Panc1 (cell line): ENCODE results near the gene RNASE7. TPM values are rescaled to one million over a fixed set of nuclear protein-coding genes. Genes with fewer than 3 reads are reported as not detected.

Experiments
- ATAC-seq: fragments of 200-7000 bp; cut with Tn5 transposase; 2 replicates; pipeline ENCODE4 v1.9.1; 2020; ENCODE audit warnings: mild to moderate bottlenecking, moderate library complexity
- BruUV-seq: library from RNA; stranded (reverse); fragments of 400-500 nt; replicated peaks from 2 replicates; lab custom pipeline; 2021; lab: Mats Ljungman, UMichigan
- CTCF ChIA-PET: fragments of 300-600 bp; sonication (Branson Sonifier 250); formaldehyde crosslinking; loops from one replicate; lab custom pipeline; 2022; ENCODE audit warnings: antibody characterized with exemption; lab: Charles Lee
- POLR2A ChIA-PET: fragments of 300-600 bp; sonication (Branson Sonifier 250); formaldehyde crosslinking; loops from one replicate; lab custom pipeline; 2022; ENCODE audit warnings: antibody characterized with exemption; lab: Charles Lee
- DNase-seq: peaks from one replicate; pipeline ENCODE4 v3.0.0-alpha.2; 2010; ENCODE audit warnings: low read depth, low spot score
- H3K27ac ChIP-seq: 2 replicates; pipeline ENCODE4 v1.5.1; 2011; ENCODE audit warnings: mild to moderate bottlenecking, low read length, inconsistent platforms
- H3K27me3 ChIP-seq: fragments of 200-500 bp; sonication (Bioruptor generic); 2 replicates; pipeline ENCODE4 v1.6.0; 2014; ENCODE audit warnings: low read length, inconsistent platforms; ENCODE audit not compliant: control insufficient read depth, insufficient read depth
- H3K36me3 ChIP-seq: fragments of 200-500 bp; sonication (Bioruptor generic); 2 replicates; pipeline ENCODE4 v1.5.1; 2014; ENCODE audit warnings: inconsistent platforms, mild to moderate bottlenecking, low read length, moderate library complexity; ENCODE audit not compliant: control insufficient read depth, insufficient read depth
- H3K4me1 ChIP-seq: 2 replicates; pipeline ENCODE4 v1.5.1; 2011; ENCODE audit warnings: inconsistent platforms, mild to moderate bottlenecking, low read length, moderate library complexity; ENCODE audit not compliant: control insufficient read depth, insufficient read depth
- H3K4me3 ChIP-seq, 2 experiments: 2 replicates each; pipeline ENCODE4 v1.5.1; 2011 to 2012; ENCODE audit warnings: low read depth in 2 of 2, low read length in 2 of 2, mild to moderate bottlenecking in 2 of 2, inconsistent platforms in 1 of 2, moderate library complexity in 1 of 2
- H3K9me3 ChIP-seq: fragments of 200-500 bp; sonication (Bioruptor generic); 2 replicates; pipeline ENCODE4 v1.5.1; 2014; ENCODE audit warnings: low read depth, mild to moderate bottlenecking, inconsistent platforms, low read length, moderate library complexity; ENCODE audit not compliant: control insufficient read depth, insufficient read depth
- POLR2AphosphoS5 ChIP-seq: IDR thresholded peaks from 2 replicates; pipeline ENCODE4 v1.6.1; 2012; ENCODE audit warnings: mild to moderate bottlenecking, low read depth, low read length, moderate library complexity
- SIN3A ChIP-seq: IDR thresholded peaks from 2 replicates; pipeline ENCODE4 v1.6.1; 2012; ENCODE audit warnings: low read depth, mild to moderate bottlenecking, low read length, moderate library complexity, borderline replicate concordance; ENCODE audit not compliant: insufficient read depth
- TCF7L2 ChIP-seq: IDR thresholded peaks from 2 replicates; pipeline ENCODE4 v1.6.1; 2011; ENCODE audit warnings: mild to moderate bottlenecking, low read depth, low read length, inconsistent platforms
- in situ Hi-C: cut with HindIII; loops from 2 replicates; pipeline ENCODE4 v1.10.0; 2016; ENCODE audit warnings: low sequenced_read_pairs, low pct_unique_long_range_greater_than_20kb
- intact Hi-C: fragments of 100-400 bp; cut with micrococcal nuclease; formaldehyde crosslinking; loops from one replicate; pipeline ENCODE4 v1.10.0; 2022; ENCODE audit not compliant: unreplicated experiment
- total RNA-seq: library from RNA; stranded (reverse); gene quantifications from one replicate; pipeline ENCODE4 v1.2.1, GENCODE V29; 2021; ENCODE audit not compliant: unreplicated experiment
- TF ChIP-seq, protein P1 (sequence below), 2 experiments: IDR thresholded peaks; 2 replicates each; pipeline ENCODE4 v1.6.1; 2011 to 2012; ENCODE audit warnings: low read depth in 2 of 2, control low read depth in 1 of 2, low read length in 1 of 2, mild to moderate bottlenecking in 1 of 2, moderate library complexity in 1 of 2; ENCODE audit not compliant: insufficient read depth in 1 of 2
- TF ChIP-seq, protein P2 (sequence below): fragments of 450-650 bp; IDR thresholded peaks from 2 replicates; pipeline ENCODE4 v1.5.1; 2017; ENCODE audit warnings: mild to moderate bottlenecking

Gene RNASE7
- total RNA-seq, 1 experiment from 2014 or later, result not detected

DNA sequence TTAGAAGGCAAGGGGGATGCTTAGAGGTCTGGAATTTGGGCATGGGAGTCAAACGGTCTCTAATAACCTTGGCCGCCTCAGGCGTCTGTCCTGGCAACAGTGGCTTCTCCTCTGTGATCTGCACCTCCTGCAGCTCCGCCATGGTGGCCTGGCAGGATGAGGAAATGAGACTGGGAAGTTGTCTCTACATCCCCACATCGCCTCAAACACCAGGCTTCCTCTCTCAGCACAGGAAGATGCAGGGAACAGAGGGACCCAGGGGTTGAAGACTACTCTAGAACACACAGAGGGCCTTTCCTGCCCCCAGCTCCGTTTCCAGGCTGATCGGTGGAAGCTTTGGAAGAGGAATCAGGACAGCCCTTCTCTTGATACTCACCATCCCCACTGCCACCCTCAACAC is 19.0 kb upstream of the RNASE7 start:
- H3K4me1 ChIP-seq, result no peaks in the 10 kb centered on the region; the same call in 1 of the 2 replicates
- no peak overlapping the region for H3K27ac ChIP-seq
- H3K36me3 ChIP-seq, result no peaks in the 10 kb centered on the region
- ChIA-PET POLR2A (no interaction called here), CTCF (interaction anchor here (0.6 kb wide), 1 partner anchor 54 kb away, joined by 4 read pairs; no protein-coding TSS in a partner anchor)
- intact Hi-C loops, result no loop called here
- H3K9me3 ChIP-seq, result no peaks in the 10 kb centered on the region
- no peak for ATAC-seq
- no TSS peak for BruUV-seq
- H3K4me3 ChIP-seq, result no peak overlapping the region
- DNase-seq, result no peak
- TF ChIP-seq, protein P1, sequence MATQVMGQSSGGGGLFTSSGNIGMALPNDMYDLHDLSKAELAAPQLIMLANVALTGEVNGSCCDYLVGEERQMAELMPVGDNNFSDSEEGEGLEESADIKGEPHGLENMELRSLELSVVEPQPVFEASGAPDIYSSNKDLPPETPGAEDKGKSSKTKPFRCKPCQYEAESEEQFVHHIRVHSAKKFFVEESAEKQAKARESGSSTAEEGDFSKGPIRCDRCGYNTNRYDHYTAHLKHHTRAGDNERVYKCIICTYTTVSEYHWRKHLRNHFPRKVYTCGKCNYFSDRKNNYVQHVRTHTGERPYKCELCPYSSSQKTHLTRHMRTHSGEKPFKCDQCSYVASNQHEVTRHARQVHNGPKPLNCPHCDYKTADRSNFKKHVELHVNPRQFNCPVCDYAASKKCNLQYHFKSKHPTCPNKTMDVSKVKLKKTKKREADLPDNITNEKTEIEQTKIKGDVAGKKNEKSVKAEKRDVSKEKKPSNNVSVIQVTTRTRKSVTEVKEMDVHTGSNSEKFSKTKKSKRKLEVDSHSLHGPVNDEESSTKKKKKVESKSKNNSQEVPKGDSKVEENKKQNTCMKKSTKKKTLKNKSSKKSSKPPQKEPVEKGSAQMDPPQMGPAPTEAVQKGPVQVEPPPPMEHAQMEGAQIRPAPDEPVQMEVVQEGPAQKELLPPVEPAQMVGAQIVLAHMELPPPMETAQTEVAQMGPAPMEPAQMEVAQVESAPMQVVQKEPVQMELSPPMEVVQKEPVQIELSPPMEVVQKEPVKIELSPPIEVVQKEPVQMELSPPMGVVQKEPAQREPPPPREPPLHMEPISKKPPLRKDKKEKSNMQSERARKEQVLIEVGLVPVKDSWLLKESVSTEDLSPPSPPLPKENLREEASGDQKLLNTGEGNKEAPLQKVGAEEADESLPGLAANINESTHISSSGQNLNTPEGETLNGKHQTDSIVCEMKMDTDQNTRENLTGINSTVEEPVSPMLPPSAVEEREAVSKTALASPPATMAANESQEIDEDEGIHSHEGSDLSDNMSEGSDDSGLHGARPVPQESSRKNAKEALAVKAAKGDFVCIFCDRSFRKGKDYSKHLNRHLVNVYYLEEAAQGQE (IDR thresholded peaks at IDR 0.05; ENCODE audit: insufficient read depth in 1 of 2, low read depth in 2 of 2, low read length in 1 of 2), result no peak
- TF ChIP-seq POLR2AphosphoS5 (no peak), TCF7L2 (no peak), SIN3A (no peak)
- in situ Hi-C loops, result no loop called here
- H3K27me3 ChIP-seq, result peaks cover 2% of the 10 kb centered on the region; the same call in 1 of the 2 replicates

DNA sequence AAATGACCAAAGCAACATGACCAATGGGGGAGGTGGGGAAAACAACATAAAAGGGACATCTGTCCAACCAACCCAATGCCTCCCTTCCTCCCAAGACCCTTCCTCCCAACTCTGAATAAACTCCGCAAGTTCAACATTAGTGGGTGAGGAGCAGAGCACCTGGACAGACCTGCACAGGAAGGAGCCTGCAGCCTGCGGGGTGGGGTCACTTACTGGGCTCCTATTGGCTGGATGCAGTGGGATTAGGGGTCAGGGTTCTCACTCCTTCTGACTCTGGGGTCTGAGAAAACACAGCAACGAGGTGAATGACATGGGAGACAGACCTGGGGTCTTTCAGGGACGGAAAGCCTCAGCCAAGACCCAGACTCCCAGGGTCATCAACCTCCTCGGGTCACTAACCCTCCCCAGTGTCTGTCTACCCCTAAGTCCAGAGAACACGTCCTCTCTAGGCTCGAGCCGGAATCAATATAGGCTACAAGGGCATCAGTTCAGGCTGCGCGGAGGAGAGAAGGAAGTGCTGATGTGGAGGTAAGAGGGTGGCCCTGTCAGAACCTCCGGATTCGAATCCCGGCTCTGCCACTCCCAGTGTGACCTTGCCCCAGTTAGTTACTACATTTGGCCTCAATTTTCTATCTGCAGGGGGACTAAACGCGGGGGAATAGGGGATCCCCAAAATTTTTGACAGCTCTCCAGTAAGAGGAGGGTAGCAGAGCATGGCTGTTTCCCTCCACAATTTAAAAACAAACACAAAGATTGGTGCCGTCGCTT is 18.2 kb upstream of the RNASE7 start:
- no TSS peak for BruUV-seq
- TF ChIP-seq, protein P2, sequence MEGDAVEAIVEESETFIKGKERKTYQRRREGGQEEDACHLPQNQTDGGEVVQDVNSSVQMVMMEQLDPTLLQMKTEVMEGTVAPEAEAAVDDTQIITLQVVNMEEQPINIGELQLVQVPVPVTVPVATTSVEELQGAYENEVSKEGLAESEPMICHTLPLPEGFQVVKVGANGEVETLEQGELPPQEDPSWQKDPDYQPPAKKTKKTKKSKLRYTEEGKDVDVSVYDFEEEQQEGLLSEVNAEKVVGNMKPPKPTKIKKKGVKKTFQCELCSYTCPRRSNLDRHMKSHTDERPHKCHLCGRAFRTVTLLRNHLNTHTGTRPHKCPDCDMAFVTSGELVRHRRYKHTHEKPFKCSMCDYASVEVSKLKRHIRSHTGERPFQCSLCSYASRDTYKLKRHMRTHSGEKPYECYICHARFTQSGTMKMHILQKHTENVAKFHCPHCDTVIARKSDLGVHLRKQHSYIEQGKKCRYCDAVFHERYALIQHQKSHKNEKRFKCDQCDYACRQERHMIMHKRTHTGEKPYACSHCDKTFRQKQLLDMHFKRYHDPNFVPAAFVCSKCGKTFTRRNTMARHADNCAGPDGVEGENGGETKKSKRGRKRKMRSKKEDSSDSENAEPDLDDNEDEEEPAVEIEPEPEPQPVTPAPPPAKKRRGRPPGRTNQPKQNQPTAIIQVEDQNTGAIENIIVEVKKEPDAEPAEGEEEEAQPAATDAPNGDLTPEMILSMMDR, result no peak
- no peak for TF ChIP-seq TCF7L2
- no peak for TF ChIP-seq SIN3A
- no peak for TF ChIP-seq POLR2AphosphoS5
- TF ChIP-seq, protein P1 (IDR thresholded peaks at IDR 0.05; ENCODE audit: insufficient read depth in 1 of 2, low read depth in 2 of 2, low read length in 1 of 2), result no peak
- ChIA-PET CTCF (no interaction called here), POLR2A (no interaction called here)
- DNase-seq (no peak), ATAC-seq (peak; percentile 53; the same call in 1 of the 2 replicates)
- in situ Hi-C loops (no loop called here), intact Hi-C loops (no loop called here)
- Histone ChIP-seq H3K36me3 (no peaks in the 10 kb centered on the region), H3K4me3 (no peak overlapping the region; a peak in 1 of 4 replicates), H3K9me3 (no peaks in the 10 kb centered on the region), H3K4me1 (no peaks in the 10 kb centered on the region; the same call in 1 of the 2 replicates), H3K27me3 (peaks cover 2% of the 10 kb centered on the region; the same call in 1 of the 2 replicates), H3K27ac (no peak overlapping the region)
